PC-3 (cell line): Measurements from ENCODE around the gene HMGXB3. TPM values are rescaled to one million over a fixed set of nuclear protein-coding genes. Genes with fewer than 3 reads are reported as not detected.

ENCODE experiments used
- ATAC-seq: fragments of 200-7000 bp; cut with Tn5 transposase; 2 replicates; pipeline ENCODE4 v1.9.1; 2020; ENCODE audit warnings: mild to moderate bottlenecking, moderate library complexity
- BruUV-seq: library from RNA; stranded (reverse); fragments of 400-500 nt; replicated peaks from 2 replicates; lab custom pipeline; 2021; lab: Mats Ljungman, UMichigan
- CTCF ChIA-PET: fragments of 300-600 bp; sonication (Branson Sonifier 250); formaldehyde crosslinking; loops from one replicate; lab custom pipeline; 2022; ENCODE audit warnings: antibody characterized with exemption; lab: Charles Lee
- POLR2A ChIA-PET: fragments of 300-600 bp; sonication (Branson Sonifier 250); formaldehyde crosslinking; loops from one replicate; lab custom pipeline; 2022; ENCODE audit warnings: antibody characterized with exemption; ENCODE audit not compliant: unreplicated experiment; lab: Charles Lee
- DNase-seq: peaks from one replicate; pipeline ENCODE4 v3.0.0-alpha.2; 2015
- H2AFZ ChIP-seq: fragments of 300-600 bp; sonication (generic); 2 replicates; pipeline ENCODE4 v1.6.0; 2016; ENCODE audit warnings: antibody characterized with exemption, low read length
- H3F3A ChIP-seq: fragments of 300-600 bp; sonication (generic); one replicate; pipeline ENCODE4 v1.6.0; 2017; ENCODE audit warnings: antibody characterized with exemption, low read length, control low read depth, mild to moderate bottlenecking; ENCODE audit not compliant: unreplicated experiment
- H3K27ac ChIP-seq: fragments of 300-600 bp; sonication (generic); 2 replicates; pipeline ENCODE4 v1.5.1; 2016; ENCODE audit warnings: mild to moderate bottlenecking, low read length
- H3K27me3 ChIP-seq: fragments of 300-600 bp; sonication (generic); 2 replicates; pipeline ENCODE4 v1.6.1; 2016; ENCODE audit warnings: low read length, mixed read lengths
- H3K36me3 ChIP-seq: fragments of 300-600 bp; sonication (generic); 2 replicates; pipeline ENCODE4 v1.6.1; 2016; ENCODE audit warnings: low read depth, mixed run types, low read length, mixed read lengths
- H3K4me1 ChIP-seq: fragments of 300-600 bp; sonication (generic); 2 replicates; pipeline ENCODE4 v1.5.1; 2016; ENCODE audit warnings: low read length; ENCODE audit not compliant: insufficient read depth
- H3K4me2 ChIP-seq: fragments of 300-600 bp; sonication (generic); 2 replicates; pipeline ENCODE4 v1.6.0; 2016; ENCODE audit warnings: low read length
- H3K4me3 ChIP-seq: fragments of 300-600 bp; sonication (generic); 2 replicates; pipeline ENCODE4 v1.5.1; 2016; ENCODE audit warnings: mild to moderate bottlenecking, low read length, mixed read lengths
- H3K79me2 ChIP-seq: fragments of 300-600 bp; sonication (generic); 2 replicates; pipeline ENCODE4 v1.6.1; 2017; ENCODE audit warnings: low read length, mixed read lengths
- H3K9ac ChIP-seq: fragments of 300-600 bp; sonication (generic); 2 replicates; pipeline ENCODE4 v1.6.0; 2016; ENCODE audit warnings: mild to moderate bottlenecking, low read length
- H3K9me2 ChIP-seq: fragments of 300-600 bp; sonication (generic); replicated peaks from 2 replicates; pipeline ENCODE4 v1.6.1; 2016; ENCODE audit warnings: mixed run types, low read length, mixed read lengths
- H3K9me3 ChIP-seq: fragments of 300-600 bp; sonication (generic); 2 replicates; pipeline ENCODE4 v1.6.1; 2016; ENCODE audit warnings: low read length, mixed read lengths
- H4K20me1 ChIP-seq: fragments of 300-600 bp; sonication (generic); 2 replicates; pipeline ENCODE4 v1.6.1; 2016; ENCODE audit warnings: low read length, mixed read lengths
- CTCF ChIP-seq: fragments of 300-600 bp; sonication (generic); conservative IDR thresholded peaks from 2 replicates; pipeline ENCODE4 v1.5.1; 2017; ENCODE audit warnings: antibody characterized with exemption, low read depth, mild to moderate bottlenecking, low read length
- EZH2 ChIP-seq: fragments of 300-600 bp; sonication (generic); IDR thresholded peaks from one replicate; pipeline ENCODE4 v1.6.1; 2017; ENCODE audit warnings: antibody characterized with exemption, mild to moderate bottlenecking, low read length; ENCODE audit not compliant: unreplicated experiment
- EZH2phosphoT487 ChIP-seq: fragments of 300-600 bp; sonication (generic); IDR thresholded peaks from 2 replicates; pipeline ENCODE4 v1.6.1; 2018; ENCODE audit warnings: mild to moderate bottlenecking, antibody characterized with exemption, low read length, borderline replicate concordance
- intact Hi-C: fragments of 100-400 bp; cut with micrococcal nuclease; formaldehyde crosslinking; loops from 2 replicates; pipeline ENCODE4 v1.9.0; 2023
- total RNA-seq: library from RNA; depleted of rRNA; stranded (reverse); fragments of >200 nt; gene quantifications from 2 replicates; pipeline ENCODE4 v1.2.3, GENCODE V29; 2014

Gene HMGXB3
- total RNA-seq, 1 experiment from 2014 or later = 56.6 TPM

- no peak overlapping the region for H3K4me3 ChIP-seq
- CTCF ChIA-PET = no interaction called here
- H2AFZ ChIP-seq = no peak overlapping the region
- H3K36me3 ChIP-seq = no peaks in the 10 kb centered on the region; the same call in 1 of the 2 replicates
- no peaks in the 10 kb centered on the region for H3K9me2 ChIP-seq
- no peak for DNase-seq
- no peaks in the 10 kb centered on the region for H3K9me3 ChIP-seq
- no TSS peak for BruUV-seq
- no peaks in the 10 kb centered on the region for H3K27me3 ChIP-seq
- no peaks in the 10 kb centered on the region for H4K20me1 ChIP-seq
- intact Hi-C loops = no loop called here
- H3K27ac ChIP-seq = no peak overlapping the region
- ATAC-seq = no peak
- TF ChIP-seq CTCF (no peak), EZH2 (no peak), EZH2phosphoT487 (no peak)
- no peaks in the 10 kb centered on the region for H3F3A ChIP-seq
- no peak overlapping the region for H3K4me2 ChIP-seq
- peaks cover 3% of the 10 kb centered on the region for H3K4me1 ChIP-seq
- POLR2A ChIA-PET = no interaction called here
- no peaks in the 10 kb centered on the region for H3K79me2 ChIP-seq
- no peak overlapping the region for H3K9ac ChIP-seq
Observed at GRCh38 chr5:149981206-149981605, 19.3 kb upstream of the HMGXB3 start.

GRCh38 chr5:149982505-149982904 lies 18.0 kb upstream of the HMGXB3 start:
- CTCF ChIA-PET = no interaction called here
- DNase-seq (no peak), ATAC-seq (no peak)
- Histone ChIP-seq H3K9me2 (no peaks in the 10 kb centered on the region), H3K27me3 (no peaks in the 10 kb centered on the region), H3K9ac (no peak overlapping the region), H4K20me1 (no peaks in the 10 kb centered on the region), H3K4me3 (no peak overlapping the region), H3K79me2 (no peaks in the 10 kb centered on the region), H3K4me1 (no peaks in the 10 kb centered on the region), H3F3A (no peaks in the 10 kb centered on the region), H3K9me3 (no peaks in the 10 kb centered on the region), H3K36me3 (no peaks in the 10 kb centered on the region; the same call in 1 of the 2 replicates), H3K4me2 (no peak overlapping the region), H2AFZ (no peak overlapping the region), H3K27ac (no peak overlapping the region)
- POLR2A ChIA-PET = interaction anchor here (0.6 kb wide), 1 partner anchor 497 kb away, joined by 3 read pairs; no protein-coding TSS in a partner anchor
- intact Hi-C loops = no loop called here
- no TSS peak for BruUV-seq
- no peak for TF ChIP-seq EZH2phosphoT487
- no peak for TF ChIP-seq CTCF
- no peak for TF ChIP-seq EZH2

GRCh38 chr5:149988126-149988525 lies 12.4 kb upstream of the HMGXB3 start:
- ATAC-seq = no peak
- Histone ChIP-seq H4K20me1 (no peaks in the 10 kb centered on the region), H3K4me3 (no peak overlapping the region), H3K4me1 (no peaks in the 10 kb centered on the region), H3K27ac (no peak overlapping the region), H3K9me3 (no peaks in the 10 kb centered on the region), H3K27me3 (no peaks in the 10 kb centered on the region), H3K9ac (no peak overlapping the region), H3K79me2 (no peaks in the 10 kb centered on the region), H3K4me2 (no peak overlapping the region), H3K9me2 (no peaks in the 10 kb centered on the region), H2AFZ (no peak overlapping the region), H3F3A (no peaks in the 10 kb centered on the region), H3K36me3 (no peaks in the 10 kb centered on the region)
- CTCF ChIA-PET = no interaction called here
- POLR2A ChIA-PET = no interaction called here
- no peak for DNase-seq
- intact Hi-C loops = no loop called here
- BruUV-seq = no TSS peak
- TF ChIP-seq CTCF = no peak
- TF ChIP-seq EZH2 = no peak
- TF ChIP-seq EZH2phosphoT487 = no peak
